B cell (primary cell): ENCODE measurements around the gene PFAS. TPM values are rescaled to one million over a fixed set of nuclear protein-coding genes. Genes with fewer than 3 reads are reported as not detected.

Source experiments
- ATAC-seq: fragments of 200-7000 bp; cut with Tn5 transposase; one replicate; pipeline ENCODE4 v1.10.0; 2021; ENCODE audit warnings: low read depth, mild to moderate bottlenecking, moderate number of reproducible peaks, moderate library complexity
- CTCF ChIA-PET: fragments of 350-600 bp; sonication (Branson Sonifier 250); formaldehyde crosslinking; loops from one replicate; lab custom pipeline; 2021; ENCODE audit warnings: antibody characterized with exemption, inconsistent platforms; lab: Charles Lee
- POLR2A ChIA-PET: fragments of 350-600 bp; sonication (Branson Sonifier 250); formaldehyde crosslinking; loops from one replicate; lab custom pipeline; 2021; ENCODE audit warnings: antibody characterized with exemption; lab: Charles Lee
- DNase-seq: peaks from one replicate; pipeline ENCODE4 v3.0.0; 2013
- H2AFZ ChIP-seq: 2 replicates; pipeline ENCODE4 v1.6.1; 2012; ENCODE audit warnings: mild to moderate bottlenecking, low read depth, low read length; ENCODE audit not compliant: insufficient read depth, poor library complexity, severe bottlenecking
- H3K27ac ChIP-seq, 2 donors: 1 replicate in 1 of 2; 2 replicates in 1 of 2; pipeline ENCODE4 v1.5.1; 2012 to 2013; ENCODE audit warnings: low read length in 2 of 2, mild to moderate bottlenecking in 2 of 2, moderate library complexity in 1 of 2
- H3K27me3 ChIP-seq, 4 experiments: fragments of 200-600 bp in 1 of 4; sonication (generic) in 1 of 4; replicated peaks in 1 of 4; 1 replicate in 2 of 4; 2 replicates in 2 of 4; pipeline versions ENCODE4 v1.6.1 to v1.7.0; 2013 to 2016; ENCODE audit warnings: low read length in 3 of 4, mild to moderate bottlenecking in 2 of 4, mixed read lengths in 1 of 4, moderate library complexity in 1 of 4; ENCODE audit not compliant: insufficient read depth in 4 of 4, control insufficient read depth in 3 of 4; ENCODE audit errors: control extremely low read depth in 1 of 4
- H3K36me3 ChIP-seq, 2 experiments: replicated peaks in 1 of 2; 1 replicate in 1 of 2; 2 replicates in 1 of 2; pipeline versions ENCODE4 v1.6.1 to v1.7.1; 2013; ENCODE audit warnings: low read length in 1 of 2; ENCODE audit not compliant: insufficient read depth in 2 of 2, control insufficient read depth in 1 of 2; ENCODE audit errors: control extremely low read depth in 1 of 2, extremely low read depth in 1 of 2
- H3K4me1 ChIP-seq, 2 donors: fragments of 200-600 bp in 1 of 2; sonication (generic) in 1 of 2; 1 replicate in 1 of 2; 2 replicates in 1 of 2; pipeline versions ENCODE4 v1.5.1 to v1.6.1; 2013 to 2017; ENCODE audit warnings: low read length in 2 of 2; ENCODE audit not compliant: control insufficient read depth in 2 of 2, insufficient read depth in 2 of 2
- H3K4me2 ChIP-seq: replicated peaks from 2 replicates; pipeline ENCODE3; 2012; ENCODE audit warnings: mild to moderate bottlenecking, low read depth, low read length; ENCODE audit not compliant: poor library complexity, severe bottlenecking
- H3K4me3 ChIP-seq, 5 experiments: fragments of 200-600 bp in 1 of 5; sonication (generic) in 1 of 5; 1 replicate in 3 of 5; 2 replicates in 2 of 5; pipeline versions ENCODE4 v1.5.1 to v1.7.0; 2011 to 2016; ENCODE audit warnings: low read length in 4 of 5, mild to moderate bottlenecking in 4 of 5, low read depth in 2 of 5, control low read depth in 1 of 5, moderate library complexity in 1 of 5; ENCODE audit not compliant: insufficient read depth in 1 of 5; ENCODE audit errors: control extremely low read depth in 1 of 5, extremely low read depth in 1 of 5
- H3K79me2 ChIP-seq: fragments of 200-600 bp; sonication (generic); one replicate; pipeline ENCODE4 v1.6.0; 2016; ENCODE audit warnings: low read length; ENCODE audit not compliant: control insufficient read depth, insufficient read depth
- H3K9ac ChIP-seq: fragments of 200-600 bp; sonication (generic); 2 replicates; pipeline ENCODE4 v1.6.1; 2017; ENCODE audit warnings: mild to moderate bottlenecking, low read length, moderate library complexity
- H3K9me3 ChIP-seq, 3 donors: one replicate each; pipeline versions ENCODE4 v1.6.1 to v1.7.1; 2013; ENCODE audit warnings: low read length in 2 of 3; ENCODE audit not compliant: control insufficient read depth in 2 of 3, insufficient read depth in 1 of 3; ENCODE audit errors: control extremely low read depth in 1 of 3
- H4K20me1 ChIP-seq: 2 replicates; pipeline ENCODE4 v1.6.0; 2012; ENCODE audit warnings: mild to moderate bottlenecking, low read length; ENCODE audit not compliant: insufficient read depth, control insufficient read depth, poor library complexity, severe bottlenecking
- H3K27ac Mint-ChIP-seq: one replicate; pipeline ENCODE4 v1.8.0; 2021; ENCODE audit warnings: mixed read lengths
- H3K27me3 Mint-ChIP-seq: one replicate; pipeline ENCODE4 v1.8.0; 2021; ENCODE audit warnings: mixed read lengths
- H3K4me1 Mint-ChIP-seq: one replicate; pipeline ENCODE4 v1.8.0; 2021; ENCODE audit warnings: mixed read lengths
- H3K4me3 Mint-ChIP-seq: one replicate; pipeline ENCODE4 v1.8.0; 2021; ENCODE audit warnings: mixed read lengths
- H3K9me3 Mint-ChIP-seq: one replicate; pipeline ENCODE4 v1.8.0; 2022; ENCODE audit warnings: mixed read lengths; ENCODE audit not compliant: insufficient read depth
- EZH2 ChIP-seq: IDR thresholded peaks from 2 replicates; pipeline ENCODE4 v1.6.1; 2012; ENCODE audit warnings: borderline replicate concordance, low read depth, mild to moderate bottlenecking, moderate library complexity, low read length; ENCODE audit not compliant: insufficient read depth, poor library complexity, severe bottlenecking
- WGBS: methylation state at CpG from one replicate; pipeline ENCODE4 v1.1.5; 2013; ENCODE audit warnings: missing lambda C conversion rate; ENCODE audit not compliant: insufficient coverage; 5-methylcytosine and 5-hydroxymethylcytosine counted together
- intact Hi-C: fragments of 100-400 bp; cut with micrococcal nuclease; formaldehyde crosslinking; loops from one replicate; pipeline ENCODE4 v1.10.0; 2022
- polyA plus RNA-seq: library from polyadenylated mRNA; depleted of rRNA; stranded (reverse); fragments of >200 nt; gene quantifications from 2 replicates; pipeline ENCODE4 v1.2.3, GENCODE V29; 2012
- total RNA-seq, 2 donors: library from RNA; stranded (reverse); fragments of 120-200 nt in 1 of 2; gene quantifications; 1 replicate in 1 of 2; 2 replicates in 1 of 2; pipeline versions ENCODE4 v1.2.3 to v1.2.4, GENCODE V29; 2013 to 2022
- TF ChIP-seq, protein P1 (sequence below): fragments of 200-600 bp; IDR thresholded peaks from one replicate; pipeline ENCODE4 v1.8.0; 2022; ENCODE audit warnings: antibody characterized with exemption, mild to moderate bottlenecking

Gene PFAS
- total and polyA plus RNA-seq, 2 donors (not counting 1 experiment from before 2014, with no cell fraction given), result 22.3 to 65.5 TPM

DNA sequence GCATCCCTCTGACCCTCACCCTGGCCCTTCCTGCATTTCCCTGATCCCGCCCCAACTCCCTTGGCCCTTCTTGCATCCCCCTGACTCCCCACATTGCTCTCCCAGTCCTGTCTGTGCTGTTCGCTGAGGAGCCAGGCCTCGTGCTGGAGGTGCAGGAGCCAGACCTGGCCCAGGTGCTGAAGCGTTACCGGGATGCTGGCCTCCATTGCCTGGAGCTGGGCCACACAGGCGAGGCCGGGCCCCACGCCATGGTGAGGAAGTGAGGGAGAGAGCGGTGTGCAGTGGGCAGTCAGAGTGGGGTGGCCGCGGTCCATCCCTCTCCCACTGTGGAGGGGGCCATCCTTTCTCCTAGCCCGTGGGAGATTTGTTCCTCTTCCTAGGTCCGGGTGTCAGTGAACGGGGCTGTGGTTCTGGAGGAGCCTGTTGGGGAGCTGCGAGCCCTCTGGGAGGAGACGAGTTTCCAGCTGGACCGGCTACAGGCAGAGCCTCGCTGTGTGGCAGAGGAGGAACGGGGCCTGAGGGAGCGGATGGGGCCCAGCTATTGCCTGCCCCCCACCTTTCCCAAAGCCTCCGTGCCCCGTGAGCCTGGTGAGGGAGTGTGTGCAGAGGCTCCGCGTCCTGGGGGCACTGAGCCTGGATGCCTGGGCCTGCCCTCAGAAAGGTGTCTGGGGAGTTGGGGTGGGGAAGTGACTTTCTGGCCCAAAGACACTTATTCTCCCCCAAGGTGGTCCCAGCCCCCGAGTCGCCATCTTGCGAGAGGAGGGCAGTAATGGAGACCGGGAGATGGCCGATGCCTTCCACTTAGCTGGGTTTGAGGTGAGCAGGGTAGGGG lies 17.8 kb downstream of the PFAS start:
- no peaks in the 10 kb centered on the region for H3K9me3 Mint-ChIP-seq
- Histone ChIP-seq H3K9ac (no peak overlapping the region), H2AFZ (no peak overlapping the region), H3K36me3 (peaks cover 2 to 63% of the 10 kb centered on the region in 2 experiments), H3K4me1 (no peaks in the 10 kb centered on the region), H3K4me3 (no peak overlapping the region), H3K27me3 (no peaks in the 10 kb centered on the region), H4K20me1 (no peaks in the 10 kb centered on the region), H3K9me3 (no peaks in the 10 kb centered on the region), H3K27ac (no peak overlapping the region), H3K4me2 (no peak overlapping the region), H3K79me2 (no peaks in the 10 kb centered on the region)
- CTCF ChIA-PET, result no interaction called here
- 97% methylated on average over 16 of the region's 29 CpGs for WGBS
- intact Hi-C loops, result no loop called here
- DNase-seq, result no peak
- H3K27me3 Mint-ChIP-seq, result no peaks in the 10 kb centered on the region
- no peak for ATAC-seq
- POLR2A ChIA-PET, result no interaction called here
- no peak for TF ChIP-seq EZH2
- no peak overlapping the region for H3K27ac Mint-ChIP-seq
- H3K4me3 Mint-ChIP-seq, result no peak overlapping the region
- H3K4me1 Mint-ChIP-seq, result no peaks in the 10 kb centered on the region

DNA sequence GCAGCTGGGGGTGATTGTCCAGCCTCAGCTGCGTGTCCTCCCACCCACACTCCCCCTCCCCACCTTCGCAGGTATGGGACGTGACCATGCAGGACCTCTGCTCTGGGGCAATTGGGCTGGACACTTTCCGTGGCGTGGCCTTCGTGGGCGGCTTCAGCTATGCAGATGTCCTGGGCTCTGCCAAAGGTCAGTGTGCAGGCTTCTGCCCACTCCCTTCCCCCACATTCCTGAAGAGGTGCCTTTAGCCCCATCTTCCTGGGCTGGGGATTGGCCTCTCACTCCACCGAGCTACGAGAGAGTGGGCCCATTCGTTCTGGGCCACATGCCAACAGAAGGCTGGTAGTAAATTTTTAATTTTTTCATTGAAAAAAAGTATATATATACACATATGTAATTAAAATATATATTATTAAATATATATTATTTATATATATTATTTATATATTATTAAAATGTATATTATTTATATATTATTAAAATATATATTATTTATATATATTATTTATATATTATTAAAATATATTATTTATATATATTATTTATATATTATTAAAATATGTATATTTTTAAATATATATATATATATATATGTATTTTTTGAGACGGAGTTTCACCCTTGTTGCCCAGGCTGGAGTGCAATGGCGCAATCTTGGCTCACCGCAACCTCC lies 18.5 kb downstream of the PFAS start:
- H3K4me1 Mint-ChIP-seq, result no peaks in the 10 kb centered on the region
- no peak overlapping the region for H3K27ac Mint-ChIP-seq
- no peaks in the 10 kb centered on the region for H4K20me1 ChIP-seq
- intact Hi-C loops, result no loop called here
- no peak overlapping the region for H2AFZ ChIP-seq
- H3K4me2 ChIP-seq, result no peak overlapping the region
- no peaks in the 10 kb centered on the region for H3K79me2 ChIP-seq
- DNase-seq (no peak), ATAC-seq (no peak)
- no peak overlapping the region for H3K4me3 ChIP-seq
- no peaks in the 10 kb centered on the region for H3K27me3 Mint-ChIP-seq
- no peaks in the 10 kb centered on the region for H3K9me3 ChIP-seq
- WGBS, result 97% methylated on average over 9 of the region's 13 CpGs
- POLR2A ChIA-PET, result no interaction called here
- no peak overlapping the region for H3K27ac ChIP-seq
- H3K4me1 ChIP-seq, result no peaks in the 10 kb centered on the region
- H3K36me3 ChIP-seq, result peaks cover 0 to 63% of the 10 kb centered on the region in 2 experiments
- CTCF ChIA-PET, result no interaction called here
- no peak for TF ChIP-seq EZH2
- TF ChIP-seq, protein P1, sequence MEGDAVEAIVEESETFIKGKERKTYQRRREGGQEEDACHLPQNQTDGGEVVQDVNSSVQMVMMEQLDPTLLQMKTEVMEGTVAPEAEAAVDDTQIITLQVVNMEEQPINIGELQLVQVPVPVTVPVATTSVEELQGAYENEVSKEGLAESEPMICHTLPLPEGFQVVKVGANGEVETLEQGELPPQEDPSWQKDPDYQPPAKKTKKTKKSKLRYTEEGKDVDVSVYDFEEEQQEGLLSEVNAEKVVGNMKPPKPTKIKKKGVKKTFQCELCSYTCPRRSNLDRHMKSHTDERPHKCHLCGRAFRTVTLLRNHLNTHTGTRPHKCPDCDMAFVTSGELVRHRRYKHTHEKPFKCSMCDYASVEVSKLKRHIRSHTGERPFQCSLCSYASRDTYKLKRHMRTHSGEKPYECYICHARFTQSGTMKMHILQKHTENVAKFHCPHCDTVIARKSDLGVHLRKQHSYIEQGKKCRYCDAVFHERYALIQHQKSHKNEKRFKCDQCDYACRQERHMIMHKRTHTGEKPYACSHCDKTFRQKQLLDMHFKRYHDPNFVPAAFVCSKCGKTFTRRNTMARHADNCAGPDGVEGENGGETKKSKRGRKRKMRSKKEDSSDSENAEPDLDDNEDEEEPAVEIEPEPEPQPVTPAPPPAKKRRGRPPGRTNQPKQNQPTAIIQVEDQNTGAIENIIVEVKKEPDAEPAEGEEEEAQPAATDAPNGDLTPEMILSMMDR, result no peak
- no peak overlapping the region for H3K9ac ChIP-seq
- H3K4me3 Mint-ChIP-seq, result no peak overlapping the region
- no peaks in the 10 kb centered on the region for H3K9me3 Mint-ChIP-seq
- H3K27me3 ChIP-seq, result no peaks in the 10 kb centered on the region
